Peyer's patch (tissue), 4 donors: ENCODE results near the gene PHC2. TPM values are rescaled to one million over a fixed set of nuclear protein-coding genes. Genes with fewer than 3 reads are reported as not detected.

Experiments
- DNase-seq, 3 donors: peaks; one replicate each; pipeline ENCODE4 v3.0.0-alpha.2; 2017 to 2019
- H3K27ac ChIP-seq, 4 donors: fragments of 200-600 bp; sonication (generic); one replicate each; pipeline ENCODE4 v1.5.1; 2016 to 2019
- H3K27me3 ChIP-seq, 2 donors: fragments of 200-600 bp; sonication (generic); one replicate each; pipeline ENCODE4 v1.5.1; 2019
- H3K36me3 ChIP-seq, 3 donors: fragments of 200-600 bp; sonication (generic); one replicate each; pipeline ENCODE4 v1.5.1; 2016 to 2019
- H3K4me1 ChIP-seq, 4 donors: fragments of 200-600 bp; sonication (generic); one replicate each; pipeline ENCODE4 v1.5.1; 2016 to 2019
- H3K4me3 ChIP-seq, 4 donors: fragments of 200-600 bp; sonication (generic); 1 replicate in 3 of 4; 2 replicates in 1 of 4; pipeline ENCODE4 v1.5.1; 2016 to 2019; ENCODE audit warnings: mild to moderate bottlenecking in 1 of 4
- H3K9me3 ChIP-seq, 4 donors: fragments of 200-600 bp; sonication (generic); one replicate each; pipeline ENCODE4 v1.5.1; 2016 to 2019; ENCODE audit warnings: mild to moderate bottlenecking in 1 of 4
- POLR2A ChIP-seq, 2 donors: fragments of 450-650 bp; IDR thresholded peaks; one replicate each; pipeline ENCODE4 v1.5.1; 2017; ENCODE audit warnings: antibody characterized with exemption in 2 of 2, mild to moderate bottlenecking in 2 of 2, moderate library complexity in 2 of 2
- small RNA-seq, 2 donors: library from RNA; depleted of rRNA; stranded (forward); fragments of <200 nt; gene quantifications; one replicate each; pipeline ENCODE3, GENCODE V24; 2016
- total RNA-seq, 4 donors: library from RNA; depleted of rRNA; stranded (reverse); fragments of >200 nt; gene quantifications; one replicate each; pipeline ENCODE4 v1.1.0, GENCODE V29; 2016
- TF ChIP-seq, protein P1 (sequence below), 6 experiments: fragments of 450-650 bp in 4 of 6; fragments of 200-600 bp in 2 of 6; sonication (generic) in 1 of 6; IDR thresholded peaks; one replicate each; pipeline ENCODE4 v1.5.1; 2017 to 2019; ENCODE audit warnings: antibody characterized with exemption in 6 of 6, mild to moderate bottlenecking in 3 of 6, moderate library complexity in 1 of 6

Gene PHC2
- total RNA-seq, 4 donors from 2014 or later = 50.3 to 71.1 (median 65.9) TPM

DNA sequence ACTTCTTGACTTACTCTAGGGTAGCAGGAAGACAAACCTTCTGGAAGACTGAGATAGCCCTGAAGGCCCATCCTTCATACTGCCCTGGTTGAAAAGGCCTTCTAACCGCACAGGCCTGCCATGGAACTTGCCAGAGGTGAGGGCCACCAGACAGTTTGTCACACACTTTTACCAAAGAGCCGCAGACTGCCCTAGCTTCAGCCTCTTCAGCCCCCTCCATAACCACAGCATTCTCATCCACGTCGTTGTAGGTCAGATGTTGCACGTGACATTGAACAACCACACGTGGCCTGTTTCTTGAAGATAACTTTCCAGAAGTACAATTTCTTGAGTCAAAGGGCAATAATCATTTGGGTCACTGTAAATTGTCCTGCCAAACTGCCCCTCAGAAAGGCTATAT lies 155.7 kb downstream of the PHC2 start:
- Histone ChIP-seq H3K27ac (no peak overlapping the region), H3K9me3 (no peaks in the 10 kb centered on the region), H3K4me1 (no peaks in the 10 kb centered on the region), H3K4me3 (no peak overlapping the region), H3K36me3 (peaks cover 0 to 22% (median 0%) of the 10 kb centered on the region in 3 donors), H3K27me3 (no peaks in the 10 kb centered on the region)
- TF ChIP-seq, protein P1, sequence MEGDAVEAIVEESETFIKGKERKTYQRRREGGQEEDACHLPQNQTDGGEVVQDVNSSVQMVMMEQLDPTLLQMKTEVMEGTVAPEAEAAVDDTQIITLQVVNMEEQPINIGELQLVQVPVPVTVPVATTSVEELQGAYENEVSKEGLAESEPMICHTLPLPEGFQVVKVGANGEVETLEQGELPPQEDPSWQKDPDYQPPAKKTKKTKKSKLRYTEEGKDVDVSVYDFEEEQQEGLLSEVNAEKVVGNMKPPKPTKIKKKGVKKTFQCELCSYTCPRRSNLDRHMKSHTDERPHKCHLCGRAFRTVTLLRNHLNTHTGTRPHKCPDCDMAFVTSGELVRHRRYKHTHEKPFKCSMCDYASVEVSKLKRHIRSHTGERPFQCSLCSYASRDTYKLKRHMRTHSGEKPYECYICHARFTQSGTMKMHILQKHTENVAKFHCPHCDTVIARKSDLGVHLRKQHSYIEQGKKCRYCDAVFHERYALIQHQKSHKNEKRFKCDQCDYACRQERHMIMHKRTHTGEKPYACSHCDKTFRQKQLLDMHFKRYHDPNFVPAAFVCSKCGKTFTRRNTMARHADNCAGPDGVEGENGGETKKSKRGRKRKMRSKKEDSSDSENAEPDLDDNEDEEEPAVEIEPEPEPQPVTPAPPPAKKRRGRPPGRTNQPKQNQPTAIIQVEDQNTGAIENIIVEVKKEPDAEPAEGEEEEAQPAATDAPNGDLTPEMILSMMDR (IDR thresholded peaks at IDR 0.05) = no peak
- no peak for TF ChIP-seq POLR2A (IDR thresholded peaks at IDR 0.05)
- DNase-seq = no peak

DNA sequence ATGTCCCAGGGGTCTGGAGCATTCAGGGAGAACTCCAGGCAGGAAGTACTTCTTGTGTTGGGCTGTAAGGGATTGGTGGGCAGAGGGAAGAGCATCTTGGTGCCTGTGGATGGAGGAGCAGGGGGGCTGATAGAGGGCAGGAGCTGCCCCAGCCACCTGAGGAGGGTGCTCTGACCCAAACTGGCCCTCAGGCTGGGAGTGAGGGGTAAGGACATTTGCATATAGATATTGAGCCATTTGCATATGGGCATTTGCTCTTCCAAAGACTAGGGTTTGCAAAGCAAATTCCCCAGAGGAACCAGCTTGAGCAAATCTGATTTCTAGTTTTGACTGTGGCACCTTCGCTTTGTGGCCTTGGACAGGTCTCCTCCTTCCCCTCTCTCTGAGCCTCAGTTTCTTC lies 156.4 kb downstream of the PHC2 start:
- DNase-seq = no peak
- no peaks in the 10 kb centered on the region for H3K4me1 ChIP-seq
- H3K27ac ChIP-seq = no peak overlapping the region
- H3K27me3 ChIP-seq = no peaks in the 10 kb centered on the region
- no peaks in the 10 kb centered on the region for H3K9me3 ChIP-seq
- peaks cover 0 to 17% (median 0%) of the 10 kb centered on the region in 3 donors for H3K36me3 ChIP-seq
- no peak overlapping the region for H3K4me3 ChIP-seq
- no peak for TF ChIP-seq POLR2A (IDR thresholded peaks at IDR 0.05)
- TF ChIP-seq, protein P1 (IDR thresholded peaks at IDR 0.05) = no peak

DNA sequence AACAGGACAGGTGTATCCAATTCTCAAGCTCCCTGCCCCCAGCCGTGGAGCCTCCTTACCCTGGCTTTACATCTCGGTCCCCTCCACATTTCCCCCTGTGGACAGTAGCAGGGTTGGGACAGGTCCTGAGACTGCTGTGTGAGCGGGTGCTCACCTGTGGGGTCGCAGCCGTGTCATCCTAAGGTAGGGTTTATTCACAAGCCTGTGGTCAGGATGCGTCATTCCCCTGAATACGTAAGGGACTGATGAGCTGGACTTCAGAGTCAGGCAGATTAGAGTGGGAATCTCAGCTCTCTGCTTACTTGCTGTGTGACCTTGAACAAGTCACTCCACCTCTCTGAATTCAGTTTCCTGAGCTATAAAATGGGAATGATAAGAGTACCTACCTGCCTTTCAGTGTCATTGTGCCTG lies 156.9 kb downstream of the PHC2 start:
- no peak for TF ChIP-seq POLR2A (IDR thresholded peaks at IDR 0.05)
- TF ChIP-seq, protein P1 (IDR thresholded peaks at IDR 0.05) = no peak
- H3K27me3 ChIP-seq = no peaks in the 10 kb centered on the region
- H3K36me3 ChIP-seq = peaks cover 0 to 17% (median 0%) of the 10 kb centered on the region in 3 donors
- no peak for DNase-seq
- no peaks in the 10 kb centered on the region for H3K9me3 ChIP-seq
- H3K4me1 ChIP-seq = no peaks in the 10 kb centered on the region
- no peak overlapping the region for H3K27ac ChIP-seq
- H3K4me3 ChIP-seq = no peak overlapping the region

Small RNAs within 50 kb of the gene (small RNA-seq; reads per million reads assigned to genes)
- 0 reads per million in 2 donors for gene RN7SKP16

Other genes starting within 250 kb of the PHC2 start
- gene TRIM62, start 249.1 kb downstream of the PHC2 start, total RNA-seq = 10 to 100 TPM in 3 of 4 donors, 1 to 10 TPM in 1; 3.5 to 22.8 (median 17.9) TPM
- gene ZNF362, start 174.6 kb downstream of the PHC2 start, total RNA-seq = 10 to 100 TPM in 2 of 4 donors, 1 to 10 TPM in 2; 5.9 to 28.9 (median 8.8) TPM
- not detected for gene A3GALT2, start 110.0 kb downstream of the PHC2 start, total RNA-seq
- 1 to 10 TPM; 7.5 to 8.3 (median 7.6) TPM for gene ZSCAN20, start 41.5 kb upstream of the PHC2 start, total RNA-seq